RWPE1 (cell line): ENCODE results near the gene SLC30A1.

ENCODE experiments used
- CTCF ChIA-PET: fragments of 350-600 bp; sonication (Branson Sonifier 250); formaldehyde crosslinking; extraction: SDS; loops from one replicate; lab custom pipeline; 2021; lab: Yijun Ruan, JAX
- POLR2A ChIA-PET: fragments of 400-600 bp; formaldehyde crosslinking; extraction: SDS; loops from one replicate; lab custom pipeline; 2020; ENCODE audit warnings: antibody characterized with exemption; ENCODE audit not compliant: low non-redundant PET; lab: Yijun Ruan, JAX
- DNase-seq: peaks from one replicate; pipeline ENCODE4 v3.0.0; 2012; ENCODE audit warnings: low spot score
- H3K27ac ChIP-seq: fragments of 450-650 bp; 2 replicates; pipeline ENCODE4 v1.5.1; 2017
- TF ChIP-seq, protein P1 (sequence below): fragments of 450-650 bp; conservative IDR thresholded peaks from 2 replicates; pipeline ENCODE4 v1.5.1; 2017; ENCODE audit warnings: low read depth, mild to moderate bottlenecking

The SLC30A1 gene

GRCh38 chr1:211613951-211614350 lies 35.0 kb upstream of the SLC30A1 start:
- ChIA-PET CTCF (no interaction called here), POLR2A (no interaction called here)
- H3K27ac ChIP-seq: peak overlapping the region; percentile 79
- DNase-seq: no peak
- TF ChIP-seq, protein P1, sequence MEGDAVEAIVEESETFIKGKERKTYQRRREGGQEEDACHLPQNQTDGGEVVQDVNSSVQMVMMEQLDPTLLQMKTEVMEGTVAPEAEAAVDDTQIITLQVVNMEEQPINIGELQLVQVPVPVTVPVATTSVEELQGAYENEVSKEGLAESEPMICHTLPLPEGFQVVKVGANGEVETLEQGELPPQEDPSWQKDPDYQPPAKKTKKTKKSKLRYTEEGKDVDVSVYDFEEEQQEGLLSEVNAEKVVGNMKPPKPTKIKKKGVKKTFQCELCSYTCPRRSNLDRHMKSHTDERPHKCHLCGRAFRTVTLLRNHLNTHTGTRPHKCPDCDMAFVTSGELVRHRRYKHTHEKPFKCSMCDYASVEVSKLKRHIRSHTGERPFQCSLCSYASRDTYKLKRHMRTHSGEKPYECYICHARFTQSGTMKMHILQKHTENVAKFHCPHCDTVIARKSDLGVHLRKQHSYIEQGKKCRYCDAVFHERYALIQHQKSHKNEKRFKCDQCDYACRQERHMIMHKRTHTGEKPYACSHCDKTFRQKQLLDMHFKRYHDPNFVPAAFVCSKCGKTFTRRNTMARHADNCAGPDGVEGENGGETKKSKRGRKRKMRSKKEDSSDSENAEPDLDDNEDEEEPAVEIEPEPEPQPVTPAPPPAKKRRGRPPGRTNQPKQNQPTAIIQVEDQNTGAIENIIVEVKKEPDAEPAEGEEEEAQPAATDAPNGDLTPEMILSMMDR: no peak

GRCh38 chr1:211613108-211613947 lies 34.4 kb upstream of the SLC30A1 start:
- peak; percentile 58 for DNase-seq
- H3K27ac ChIP-seq: peak overlapping the region; percentile 79
- CTCF ChIA-PET: interaction anchor here (0.6 kb wide), 1 partner anchor 14 kb away, joined by 3 read pairs; no protein-coding TSS in a partner anchor
- POLR2A ChIA-PET: no interaction called here
- TF ChIP-seq, protein P1: no peak

DNA sequence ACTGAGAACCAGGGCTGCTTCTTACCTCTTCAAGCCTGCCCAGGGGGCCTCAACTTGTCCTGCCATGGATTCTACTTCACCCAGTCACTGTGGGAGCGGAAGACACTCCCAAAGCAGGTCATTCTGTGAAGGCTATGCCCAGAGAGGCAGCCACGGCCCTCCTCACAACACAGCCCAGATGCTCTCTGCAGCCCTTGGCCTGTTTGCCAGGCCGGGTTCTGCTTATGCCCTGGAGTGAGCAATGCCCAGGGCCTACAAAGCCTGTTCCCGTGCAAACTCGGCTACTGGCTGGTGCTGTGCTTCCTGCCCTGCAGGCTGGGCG lies 33.8 kb upstream of the SLC30A1 start:
- POLR2A ChIA-PET: no interaction called here
- CTCF ChIA-PET: no interaction called here

DNA sequence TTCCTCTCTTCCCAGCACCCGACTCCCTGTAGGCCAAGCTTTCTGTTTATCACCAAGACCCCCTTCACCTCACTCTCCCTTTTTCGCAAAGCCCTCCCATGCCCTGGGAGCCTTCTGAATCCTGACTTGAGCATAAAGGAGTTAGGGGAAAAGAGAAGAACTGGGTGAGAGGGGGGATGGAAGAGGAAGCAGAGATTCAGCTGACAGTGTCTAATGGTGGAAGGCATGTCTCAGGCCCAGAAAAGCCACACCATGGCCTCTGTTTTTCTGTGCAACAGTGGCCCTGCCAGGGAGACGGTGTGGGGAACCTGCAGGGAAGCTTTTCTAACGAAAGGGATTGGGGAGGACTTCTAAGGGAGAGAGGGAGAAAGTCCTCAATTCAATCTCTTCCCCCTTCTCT lies 32.9 kb upstream of the SLC30A1 start:
- DNase-seq: no peak
- TF ChIP-seq, protein P1: no peak
- no peak overlapping the region for H3K27ac ChIP-seq
- ChIA-PET POLR2A (interaction anchor here (0.6 kb wide), 1 partner anchor 65 kb away, joined by 4 read pairs; no protein-coding TSS in a partner anchor), CTCF (interaction anchor here (0.6 to 0.7 kb wide), 4 partner anchors 16 to 293 kb away, joined by 3 to 4 read pairs (median 3); no protein-coding TSS in a partner anchor)

More for the DNA sequence above, 33.8 kb upstream of the SLC30A1 start:
- peak overlapping the region; percentile 79 for H3K27ac ChIP-seq
- no peak for DNase-seq
- TF ChIP-seq, protein P1: no peak

DNA sequence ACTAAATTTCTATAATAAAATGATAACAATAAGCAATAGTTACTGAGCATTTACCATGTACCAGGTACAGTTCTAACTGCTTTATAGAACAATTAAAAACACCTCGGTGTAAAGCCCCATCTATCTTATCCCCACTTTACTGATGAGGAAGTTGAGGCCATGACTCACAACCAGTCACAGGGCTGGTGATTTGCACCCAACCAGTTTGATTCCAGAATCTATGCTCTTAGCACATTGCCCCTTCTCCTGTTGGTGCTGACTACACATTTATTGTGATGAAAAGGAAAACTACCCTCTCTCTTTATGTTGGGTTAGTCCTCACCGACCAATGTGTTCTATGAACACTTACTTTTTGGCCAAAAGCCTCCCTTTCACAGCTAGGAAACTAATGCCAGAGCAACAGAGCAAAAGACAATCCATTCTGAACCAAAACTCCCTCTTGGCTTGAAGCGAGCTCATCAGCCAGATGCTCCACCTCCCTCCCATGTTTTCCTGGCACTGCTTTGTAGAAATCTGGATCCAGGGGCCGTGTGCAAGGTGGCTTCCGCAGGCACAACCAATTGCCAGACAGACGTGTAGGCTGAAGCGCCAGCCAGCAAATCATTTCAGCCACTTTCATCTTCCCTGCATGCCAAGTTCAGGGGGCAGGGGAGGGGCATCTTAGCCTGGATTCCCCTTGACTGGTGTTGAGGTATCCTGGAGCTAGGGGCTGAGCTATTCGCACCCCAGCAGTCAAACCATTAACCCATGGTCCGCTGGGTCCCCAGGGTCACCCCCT lies 32.0 kb upstream of the SLC30A1 start:
- no peak for DNase-seq
- CTCF ChIA-PET: interaction anchor here (0.6 to 0.7 kb wide), 2 partner anchors 24 to 293 kb away, joined by 3 read pairs; no protein-coding TSS in a partner anchor
- no peak overlapping the region for H3K27ac ChIP-seq
- TF ChIP-seq, protein P1: no peak
- POLR2A ChIA-PET: no interaction called here
